PC-9 (cell line): Measurements from ENCODE around the gene RTF2. TPM values are rescaled to one million over a fixed set of nuclear protein-coding genes. Genes with fewer than 3 reads are reported as not detected.

Source experiments
- BruUV-seq: library from RNA; stranded (reverse); fragments of 400-500 nt; replicated peaks from 2 replicates; lab custom pipeline; 2021; lab: Mats Ljungman, UMichigan
- CTCF ChIA-PET: fragments of 300-600 bp; sonication (Branson Sonifier 250); formaldehyde crosslinking; loops from one replicate; lab custom pipeline; 2022; ENCODE audit warnings: antibody characterized with exemption; lab: Charles Lee
- POLR2A ChIA-PET: fragments of 300-600 bp; sonication (Branson Sonifier 250); formaldehyde crosslinking; loops from one replicate; lab custom pipeline; 2022; ENCODE audit warnings: antibody characterized with exemption; ENCODE audit not compliant: unreplicated experiment; lab: Charles Lee
- DNase-seq, 2 experiments: peaks; one replicate each; pipeline versions ENCODE4 v3.0.0 to v3.0.0-alpha.2; 2015 to 2022; ENCODE audit warnings: mixed read lengths in 1 of 2
- H2AFZ ChIP-seq: fragments of 200-600 bp; sonication (generic); 2 replicates; pipeline ENCODE4 v1.8.1; 2017; ENCODE audit warnings: antibody characterized with exemption
- H3F3A ChIP-seq: fragments of 200-600 bp; sonication (generic); 2 replicates; pipeline ENCODE4 v1.8.1; 2017; ENCODE audit warnings: antibody characterized with exemption, mild to moderate bottlenecking, low read depth; ENCODE audit not compliant: insufficient read depth
- H3K27ac ChIP-seq: fragments of 200-600 bp; sonication (generic); 2 replicates; pipeline ENCODE4 v1.6.1; 2016; ENCODE audit warnings: mixed run types
- H3K27me3 ChIP-seq: fragments of 200-600 bp; sonication (generic); 2 replicates; pipeline ENCODE4 v1.6.1; 2016; ENCODE audit warnings: low read depth, mixed run types; ENCODE audit not compliant: insufficient read depth
- H3K36me3 ChIP-seq: fragments of 200-600 bp; sonication (generic); 2 replicates; pipeline ENCODE4 v1.6.1; 2016; ENCODE audit warnings: low read depth, mixed run types
- H3K4me1 ChIP-seq: fragments of 200-600 bp; sonication (generic); replicated peaks from 2 replicates; pipeline ENCODE4 v1.6.1; 2016; ENCODE audit warnings: mixed run types; ENCODE audit not compliant: insufficient read depth
- H3K4me2 ChIP-seq: fragments of 200-600 bp; sonication (generic); 2 replicates; pipeline ENCODE4 v1.6.1; 2017; ENCODE audit warnings: mixed run types
- H3K4me3 ChIP-seq: fragments of 200-600 bp; sonication (generic); 2 replicates; pipeline ENCODE4 v1.6.1; 2016; ENCODE audit warnings: mixed run types
- H3K79me2 ChIP-seq: fragments of 200-600 bp; sonication (generic); 2 replicates; pipeline ENCODE4 v1.6.1; 2017; ENCODE audit warnings: low read depth, mixed run types
- H3K9me2 ChIP-seq: fragments of 200-600 bp; sonication (generic); 2 replicates; pipeline ENCODE4 v1.8.1; 2017; ENCODE audit warnings: mild to moderate bottlenecking; ENCODE audit not compliant: insufficient read depth
- H3K9me3 ChIP-seq: fragments of 200-600 bp; sonication (generic); 2 replicates; pipeline ENCODE4 v1.8.1; 2016; ENCODE audit warnings: low read depth; ENCODE audit not compliant: insufficient read depth
- H4K20me1 ChIP-seq: fragments of 200-600 bp; sonication (generic); 2 replicates; pipeline ENCODE4 v1.8.1; 2017; ENCODE audit not compliant: insufficient read depth
- EZH2 ChIP-seq: fragments of 200-600 bp; sonication (generic); IDR thresholded peaks from 2 replicates; pipeline ENCODE4 v1.8.0; 2017; ENCODE audit warnings: antibody characterized with exemption, low read depth
- intact Hi-C: fragments of 100-400 bp; cut with micrococcal nuclease; formaldehyde crosslinking; loops from one replicate; pipeline ENCODE4 v1.10.0; 2022; ENCODE audit not compliant: unreplicated experiment
- total RNA-seq: library from RNA; stranded (reverse); gene quantifications from 2 replicates; pipeline ENCODE4 v1.2.3, GENCODE V29; 2021
- TF ChIP-seq, protein P1 (sequence below): fragments of 200-600 bp; sonication (generic); conservative IDR thresholded peaks from 2 replicates; pipeline ENCODE4 v1.6.1; 2017; ENCODE audit warnings: mixed run types, antibody characterized with exemption, mild to moderate bottlenecking, moderate library complexity

Gene RTF2
- total RNA-seq, 1 experiment from 2014 or later, result 108 TPM

DNA sequence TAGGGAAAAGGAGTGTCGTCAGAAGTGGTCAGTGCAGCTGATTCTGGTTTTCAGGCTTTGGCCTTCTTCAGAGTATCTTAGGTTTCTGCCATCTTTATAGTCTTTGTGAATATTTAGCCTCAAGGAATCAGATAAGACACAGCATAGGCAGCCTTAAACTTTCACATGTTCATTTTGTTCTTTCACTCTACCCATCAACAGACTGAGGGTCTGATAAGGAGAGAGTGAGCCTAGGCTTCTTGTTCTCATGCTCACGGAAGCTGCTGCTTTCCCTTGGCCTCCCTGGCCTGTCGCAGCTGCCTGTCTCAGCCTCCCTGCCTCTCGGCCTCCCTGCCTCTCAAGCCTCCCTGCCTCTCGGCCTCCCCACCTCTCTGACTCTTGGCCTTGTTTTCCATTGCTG, 20.1 kb downstream of the RTF2 start:
- Histone ChIP-seq H4K20me1 (peaks cover 3% of the 10 kb centered on the region; the same call in 1 of the 2 replicates), H3K4me1 (no peaks in the 10 kb centered on the region), H3K9me2 (no peaks in the 10 kb centered on the region), H3K27ac (no peak overlapping the region), H3K36me3 (0 out of 2 replicates have a peak, but pooled peaks cover 4% of the 10 kb centered on the region), H3K9me3 (no peaks in the 10 kb centered on the region), H3F3A (no peaks in the 10 kb centered on the region), H3K4me3 (no peak overlapping the region), H3K4me2 (no peak overlapping the region), H3K79me2 (no peaks in the 10 kb centered on the region), H2AFZ (no peak overlapping the region), H3K27me3 (no peaks in the 10 kb centered on the region)
- ChIA-PET POLR2A (no interaction called here), CTCF (interaction anchor here (0.7 kb wide), 1 partner anchor 30 kb away, joined by 3 read pairs; no protein-coding TSS in a partner anchor)
- TF ChIP-seq, protein P1, sequence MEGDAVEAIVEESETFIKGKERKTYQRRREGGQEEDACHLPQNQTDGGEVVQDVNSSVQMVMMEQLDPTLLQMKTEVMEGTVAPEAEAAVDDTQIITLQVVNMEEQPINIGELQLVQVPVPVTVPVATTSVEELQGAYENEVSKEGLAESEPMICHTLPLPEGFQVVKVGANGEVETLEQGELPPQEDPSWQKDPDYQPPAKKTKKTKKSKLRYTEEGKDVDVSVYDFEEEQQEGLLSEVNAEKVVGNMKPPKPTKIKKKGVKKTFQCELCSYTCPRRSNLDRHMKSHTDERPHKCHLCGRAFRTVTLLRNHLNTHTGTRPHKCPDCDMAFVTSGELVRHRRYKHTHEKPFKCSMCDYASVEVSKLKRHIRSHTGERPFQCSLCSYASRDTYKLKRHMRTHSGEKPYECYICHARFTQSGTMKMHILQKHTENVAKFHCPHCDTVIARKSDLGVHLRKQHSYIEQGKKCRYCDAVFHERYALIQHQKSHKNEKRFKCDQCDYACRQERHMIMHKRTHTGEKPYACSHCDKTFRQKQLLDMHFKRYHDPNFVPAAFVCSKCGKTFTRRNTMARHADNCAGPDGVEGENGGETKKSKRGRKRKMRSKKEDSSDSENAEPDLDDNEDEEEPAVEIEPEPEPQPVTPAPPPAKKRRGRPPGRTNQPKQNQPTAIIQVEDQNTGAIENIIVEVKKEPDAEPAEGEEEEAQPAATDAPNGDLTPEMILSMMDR, result no peak
- TF ChIP-seq EZH2, result no peak
- no peak for DNase-seq
- BruUV-seq, result no TSS peak
- intact Hi-C loops, result no loop called here

DNA sequence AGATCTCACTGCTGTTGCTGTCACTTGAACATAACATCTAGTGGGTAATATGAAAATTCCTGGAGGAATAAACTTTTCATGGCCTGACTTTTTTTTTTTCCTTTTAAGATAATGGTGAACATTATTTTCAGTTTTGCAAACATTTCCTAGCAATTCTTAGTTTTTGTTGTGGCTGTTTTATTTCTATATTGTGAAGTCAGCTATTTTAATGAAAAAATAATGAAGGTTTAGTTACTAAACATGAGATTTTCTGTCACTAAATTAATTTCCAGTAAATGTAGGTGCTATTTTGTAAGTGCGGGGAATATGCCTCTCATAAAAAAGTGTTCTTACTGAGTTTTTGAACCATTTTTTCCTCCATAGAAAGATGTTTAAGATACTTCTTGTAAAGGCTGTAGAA, 32.7 kb downstream of the RTF2 start:
- no peak for DNase-seq
- no peak overlapping the region for H3K4me3 ChIP-seq
- BruUV-seq, result no TSS peak

DNA sequence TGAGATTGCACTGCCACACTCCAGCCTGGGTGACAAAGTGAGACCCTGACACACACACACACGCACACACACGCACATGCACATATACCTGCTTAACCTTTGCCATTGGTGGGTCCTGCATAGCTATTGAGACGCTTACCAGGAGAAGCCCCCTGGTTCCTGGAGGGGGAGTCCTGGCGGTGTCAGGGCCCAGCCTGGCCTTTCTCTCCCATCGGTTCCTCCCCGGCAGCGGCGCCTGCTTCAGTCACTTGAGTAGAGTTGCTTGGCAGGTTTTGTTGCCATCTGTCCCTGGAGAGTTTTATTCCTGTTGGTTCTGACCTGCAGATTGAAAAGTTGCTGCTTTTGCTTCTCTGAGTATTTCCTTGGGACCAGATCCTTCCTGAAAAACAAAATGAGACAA, 35.5 kb downstream of the RTF2 start:
- Histone ChIP-seq H3F3A (no peaks in the 10 kb centered on the region), H3K36me3 (0 out of 2 replicates have a peak, but pooled peaks cover 8% of the 10 kb centered on the region), H3K4me1 (no peaks in the 10 kb centered on the region), H3K4me3 (no peak overlapping the region), H3K9me3 (no peaks in the 10 kb centered on the region), H2AFZ (no peak overlapping the region), H4K20me1 (no peaks in the 10 kb centered on the region; the same call in 1 of the 2 replicates), H3K27me3 (no peaks in the 10 kb centered on the region), H3K9me2 (no peaks in the 10 kb centered on the region), H3K27ac (no peak overlapping the region), H3K4me2 (no peak overlapping the region), H3K79me2 (no peaks in the 10 kb centered on the region)
- BruUV-seq, result no TSS peak
- CTCF ChIA-PET, result no interaction called here
- TF ChIP-seq, protein P1, result no peak
- no peak for TF ChIP-seq EZH2
- POLR2A ChIA-PET, result no interaction called here
- DNase-seq, result no peak
- intact Hi-C loops, result no loop called here

More for the DNA sequence above, 32.7 kb downstream of the RTF2 start:
- peaks cover 14% of the 10 kb centered on the region; the same call in 1 of the 2 replicates for H3K36me3 ChIP-seq
- H3K27me3 ChIP-seq, result no peaks in the 10 kb centered on the region
- intact Hi-C loops, result no loop called here
- ChIA-PET POLR2A (no interaction called here), CTCF (no interaction called here)
- no peak overlapping the region for H2AFZ ChIP-seq
- no peaks in the 10 kb centered on the region for H3K4me1 ChIP-seq
- H3K4me2 ChIP-seq, result no peak overlapping the region
- no peaks in the 10 kb centered on the region for H3K9me3 ChIP-seq
- H3K27ac ChIP-seq, result no peak overlapping the region
- H4K20me1 ChIP-seq, result peaks cover 6% of the 10 kb centered on the region; the same call in 1 of the 2 replicates
- no peaks in the 10 kb centered on the region for H3F3A ChIP-seq
- no peaks in the 10 kb centered on the region for H3K79me2 ChIP-seq
- no peaks in the 10 kb centered on the region for H3K9me2 ChIP-seq
- no peak for TF ChIP-seq EZH2
- TF ChIP-seq, protein P1, result no peak
